ENCODE measurements around the gene REG3G. TPM values are rescaled to one million over a fixed set of nuclear protein-coding genes. Genes with fewer than 3 reads are reported as not detected.

The REG3G gene
- total RNA-seq, 2 donors from 2014 or later, result not detected

GRCh38 chr2:78979380-78980151 is 45.9 kb upstream of the REG3G start:
- H3K4me1 Mint-ChIP-seq, result peaks cover 27% of the 10 kb centered on the region
- H3K27ac Mint-ChIP-seq, result no peak overlapping the region
- no peaks in the 10 kb centered on the region for H3K9me3 Mint-ChIP-seq
- peak; percentile 93 for DNase-seq
- H3K36me3 Mint-ChIP-seq (ENCODE audit: low read depth), result no peaks in the 10 kb centered on the region
- Histone ChIP-seq H3K4me3 (ENCODE audit: low read length) (no peak overlapping the region), H3K36me3 (ENCODE audit: control insufficient read depth, insufficient read depth, low read length) (no peaks in the 10 kb centered on the region), H3K27ac (ENCODE audit: low read depth, low read length) (no peak overlapping the region), H3K9ac (ENCODE audit: extremely low read depth, low read length, poor library complexity, severe bottlenecking) (no peak overlapping the region), H3K4me1 (ENCODE audit: control insufficient read depth, insufficient read depth, low read length) (no peaks in the 10 kb centered on the region), H3K9me3 (ENCODE audit: control insufficient read depth, low read length) (no peaks in the 10 kb centered on the region), H3K27me3 (ENCODE audit: control insufficient read depth, insufficient read depth, low read length, poor library complexity, severe bottlenecking) (peaks cover 9% of the 10 kb centered on the region)
- peaks cover 3% of the 10 kb centered on the region for H3K27me3 Mint-ChIP-seq (ENCODE audit: insufficient read depth)
- H3K4me3 Mint-ChIP-seq, result no peak overlapping the region
- WGBS, 2 experiments (ENCODE audit: insufficient coverage in 1 of 2, insufficient read length in 1 of 2), result 13 to 55% methylated on average over 3 to 7 of the region's 9 CpGs
- peak; percentile 98 for TF ChIP-seq CTCF (conservative IDR thresholded peaks at IDR 0.05)

GRCh38 chr2:78980152-78980465 is 45.4 kb upstream of the REG3G start:
- H3K4me3 Mint-ChIP-seq, result no peak overlapping the region
- H3K9ac ChIP-seq (ENCODE audit: extremely low read depth, low read length, poor library complexity, severe bottlenecking), result no peak overlapping the region
- H3K27me3 ChIP-seq (ENCODE audit: control insufficient read depth, insufficient read depth, low read length, poor library complexity, severe bottlenecking), result peaks cover 9% of the 10 kb centered on the region
- 100% methylated on average over 1 of the region's 1 CpG; no CpG with 5 or more reads in 1 of the 2 experiments for WGBS, 2 experiments (ENCODE audit: insufficient coverage in 1 of 2, insufficient read length in 1 of 2)
- no peaks in the 10 kb centered on the region for H3K9me3 Mint-ChIP-seq
- no peak overlapping the region for H3K27ac Mint-ChIP-seq
- H3K27me3 Mint-ChIP-seq (ENCODE audit: insufficient read depth), result peaks cover 3% of the 10 kb centered on the region
- H3K36me3 ChIP-seq (ENCODE audit: control insufficient read depth, insufficient read depth, low read length), result no peaks in the 10 kb centered on the region
- H3K9me3 ChIP-seq (ENCODE audit: control insufficient read depth, low read length), result no peaks in the 10 kb centered on the region
- no peak for TF ChIP-seq CTCF (conservative IDR thresholded peaks at IDR 0.05)
- H3K27ac ChIP-seq (ENCODE audit: low read depth, low read length), result no peak overlapping the region
- peaks cover 27% of the 10 kb centered on the region for H3K4me1 Mint-ChIP-seq
- H3K36me3 Mint-ChIP-seq (ENCODE audit: low read depth), result no peaks in the 10 kb centered on the region
- H3K4me1 ChIP-seq (ENCODE audit: control insufficient read depth, insufficient read depth, low read length), result no peaks in the 10 kb centered on the region
- no peak overlapping the region for H3K4me3 ChIP-seq (ENCODE audit: low read length)
- no peak for DNase-seq

- H3K27me3 Mint-ChIP-seq (ENCODE audit: insufficient read depth), result peaks cover 3% of the 10 kb centered on the region
- no peak overlapping the region for H3K27ac Mint-ChIP-seq
- peaks cover 27% of the 10 kb centered on the region for H3K4me1 Mint-ChIP-seq
- no peaks in the 10 kb centered on the region for H3K9me3 Mint-ChIP-seq
- Histone ChIP-seq H3K27me3 (ENCODE audit: control insufficient read depth, insufficient read depth, low read length, poor library complexity, severe bottlenecking) (peaks cover 9% of the 10 kb centered on the region), H3K36me3 (ENCODE audit: control insufficient read depth, insufficient read depth, low read length) (no peaks in the 10 kb centered on the region), H3K9me3 (ENCODE audit: control insufficient read depth, low read length) (no peaks in the 10 kb centered on the region), H3K4me3 (ENCODE audit: low read length) (no peak overlapping the region), H3K4me1 (ENCODE audit: control insufficient read depth, insufficient read depth, low read length) (no peaks in the 10 kb centered on the region), H3K27ac (ENCODE audit: low read depth, low read length) (no peak overlapping the region), H3K9ac (ENCODE audit: extremely low read depth, low read length, poor library complexity, severe bottlenecking) (no peak overlapping the region)
- no peak for DNase-seq
- WGBS, 2 experiments (ENCODE audit: insufficient coverage in 1 of 2, insufficient read length in 1 of 2), result 95 to 100% methylated on average over 4 of the region's 4 CpGs
- no peak overlapping the region for H3K4me3 Mint-ChIP-seq
- TF ChIP-seq CTCF (conservative IDR thresholded peaks at IDR 0.05), result no peak
- H3K36me3 Mint-ChIP-seq (ENCODE audit: low read depth), result no peaks in the 10 kb centered on the region
Observed at GRCh38 chr2:78980871-78981270, 44.6 kb upstream of the REG3G start.
